ENCODE results near the gene TM2D1.

TM2D1 gene

DNA sequence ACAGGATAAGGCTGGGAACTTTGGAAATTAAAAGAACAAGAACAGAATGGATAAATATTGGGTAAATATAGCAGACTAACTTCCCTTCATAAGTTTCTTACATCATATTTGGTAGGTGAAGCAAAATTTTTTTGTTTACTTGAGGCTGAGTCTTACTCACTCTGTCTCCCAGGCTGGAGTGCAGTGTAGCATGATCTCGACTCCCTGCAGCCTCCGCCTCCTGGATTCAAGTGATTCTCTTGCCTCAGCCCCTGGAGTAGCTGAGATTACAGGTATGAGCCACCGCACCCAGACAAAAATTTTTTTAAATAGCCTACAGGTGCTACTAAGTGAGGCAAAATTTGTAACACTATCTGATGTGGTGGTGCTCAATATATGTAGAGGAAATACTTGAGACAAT is 50.7 kb downstream of the TM2D1 start:
- TF ChIP-seq FOXK2 (IDR thresholded peaks at IDR 0.05) = no peak
- TF ChIP-seq BHLHE40 (IDR thresholded peaks at IDR 0.05; ENCODE audit: borderline replicate concordance) = no peak
- no peak for TF ChIP-seq ARNT (IDR thresholded peaks at IDR 0.05)
- TF ChIP-seq FOXA1 (IDR thresholded peaks at IDR 0.05) = no peak
- TF ChIP-seq SP1 (IDR thresholded peaks at IDR 0.05) = no peak
- no peak for TF ChIP-seq ELF4 (IDR thresholded peaks at IDR 0.05)
- TF ChIP-seq LEF1 (IDR thresholded peaks at IDR 0.05; ENCODE audit: borderline replicate concordance) = no peak
- no peak for TF ChIP-seq PKNOX1 (IDR thresholded peaks at IDR 0.05)
- no peak for TF ChIP-seq L3MBTL2 (conservative IDR thresholded peaks at IDR 0.05)
- ChIA-PET POLR2A (no interaction called here), CTCF (interaction anchor here (0.6 kb wide), 1 partner anchor 613 kb away, joined by 7 read pairs; no protein-coding TSS in a partner anchor)
- DNase-seq (ENCODE audit: extremely low spot score) = no peak

GRCh38 chr1:61672376-61672775 is 52.6 kb downstream of the TM2D1 start:
- ChIA-PET POLR2A (no interaction called here), CTCF (interaction anchor here (0.6 kb wide), 1 partner anchor 11 kb away, joined by 4 read pairs; no protein-coding TSS in a partner anchor)
- DNase-seq (ENCODE audit: extremely low spot score) = no peak
- TF ChIP-seq CTBP1 (IDR thresholded peaks at IDR 0.05; ENCODE audit: borderline replicate concordance) (no peak), LEF1 (IDR thresholded peaks at IDR 0.05; ENCODE audit: borderline replicate concordance) (no peak), PKNOX1 (IDR thresholded peaks at IDR 0.05) (no peak), NFRKB (IDR thresholded peaks at IDR 0.05) (no peak), ELF4 (IDR thresholded peaks at IDR 0.05) (no peak), L3MBTL2 (conservative IDR thresholded peaks at IDR 0.05) (no peak), FOXK2 (IDR thresholded peaks at IDR 0.05) (no peak), BHLHE40 (IDR thresholded peaks at IDR 0.05; ENCODE audit: borderline replicate concordance) (no peak), HDGF (IDR thresholded peaks at IDR 0.05; ENCODE audit: borderline replicate concordance) (no peak), SUZ12 (IDR thresholded peaks at IDR 0.05) (no peak), ARNT (IDR thresholded peaks at IDR 0.05) (no peak), TARDBP (IDR thresholded peaks at IDR 0.05) (no peak), FOXA1 (IDR thresholded peaks at IDR 0.05) (no peak), SP1 (IDR thresholded peaks at IDR 0.05) (no peak), ZNF384 (IDR thresholded peaks at IDR 0.05) (no peak)

GRCh38 chr1:61670445-61670844 is 54.5 kb downstream of the TM2D1 start:
- TF ChIP-seq SP1 (IDR thresholded peaks at IDR 0.05) (no peak), LEF1 (IDR thresholded peaks at IDR 0.05; ENCODE audit: borderline replicate concordance) (no peak)
- ChIA-PET POLR2A (no interaction called here), CTCF (no interaction called here)
- no peak for DNase-seq (ENCODE audit: extremely low spot score)

GRCh38 chr1:61670016-61670415 is 54.9 kb downstream of the TM2D1 start:
- DNase-seq (ENCODE audit: extremely low spot score) = no peak
- ChIA-PET POLR2A (no interaction called here), CTCF (no interaction called here)
- TF ChIP-seq SP1 (IDR thresholded peaks at IDR 0.05) = no peak

- ChIA-PET CTCF (no interaction called here), POLR2A (no interaction called here)
- TF ChIP-seq SUZ12 (IDR thresholded peaks at IDR 0.05) (no peak), HDGF (IDR thresholded peaks at IDR 0.05; ENCODE audit: borderline replicate concordance) (no peak), SP1 (IDR thresholded peaks at IDR 0.05) (no peak), ARNT (IDR thresholded peaks at IDR 0.05) (no peak), ELF4 (IDR thresholded peaks at IDR 0.05) (no peak), LEF1 (IDR thresholded peaks at IDR 0.05; ENCODE audit: borderline replicate concordance) (no peak), FOXK2 (IDR thresholded peaks at IDR 0.05) (no peak), CTBP1 (IDR thresholded peaks at IDR 0.05; ENCODE audit: borderline replicate concordance) (no peak), L3MBTL2 (conservative IDR thresholded peaks at IDR 0.05) (no peak), FOXM1 (IDR thresholded peaks at IDR 0.05; ENCODE audit: borderline replicate concordance) (no peak)
- no peak for DNase-seq (ENCODE audit: extremely low spot score)
These were observed 65.9 kb downstream of the TM2D1 start for GRCh38 chr1:61659061-61659460.

- TF ChIP-seq ARNT (IDR thresholded peaks at IDR 0.05) (no peak), NFRKB (IDR thresholded peaks at IDR 0.05) (no peak), SP1 (IDR thresholded peaks at IDR 0.05) (no peak), CTBP1 (IDR thresholded peaks at IDR 0.05; ENCODE audit: borderline replicate concordance) (no peak), FOXM1 (IDR thresholded peaks at IDR 0.05; ENCODE audit: borderline replicate concordance) (no peak), HDGF (IDR thresholded peaks at IDR 0.05; ENCODE audit: borderline replicate concordance) (no peak), ELF4 (IDR thresholded peaks at IDR 0.05) (no peak), L3MBTL2 (conservative IDR thresholded peaks at IDR 0.05) (no peak), ZNF384 (IDR thresholded peaks at IDR 0.05) (no peak), FOXA1 (IDR thresholded peaks at IDR 0.05) (no peak), TARDBP (IDR thresholded peaks at IDR 0.05) (no peak), FOXK2 (IDR thresholded peaks at IDR 0.05) (no peak), PKNOX1 (IDR thresholded peaks at IDR 0.05) (no peak)
- POLR2A ChIA-PET = no interaction called here
- DNase-seq (ENCODE audit: extremely low spot score) = no peak
- CTCF ChIA-PET = interaction anchor here (1.0 kb wide), 1 partner anchor 10 kb away, joined by 5 read pairs; no protein-coding TSS in a partner anchor
These were observed 69.5 kb downstream of the TM2D1 start for GRCh38 chr1:61655453-61655852.

DNA sequence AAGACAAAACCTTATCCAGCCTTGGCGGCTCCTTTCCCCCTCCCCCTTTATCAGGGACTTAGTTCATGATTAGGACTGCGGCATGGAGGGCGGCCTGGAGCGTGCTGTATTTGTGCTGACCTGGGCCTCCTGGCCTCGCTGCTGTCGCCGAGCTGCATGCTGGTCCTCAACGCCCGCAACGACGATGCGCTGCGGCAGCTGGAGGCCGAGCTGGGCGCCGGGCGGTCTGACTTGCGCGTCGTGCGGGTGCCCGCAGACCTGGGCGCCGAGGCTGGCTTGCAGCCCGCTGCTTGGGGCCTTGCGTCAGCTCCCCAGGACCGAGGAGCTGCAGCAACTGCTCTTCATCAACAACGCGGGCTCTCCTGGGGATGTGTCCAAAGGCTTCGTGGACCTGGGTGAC is 70.9 kb downstream of the TM2D1 start:
- TF ChIP-seq LEF1 (IDR thresholded peaks at IDR 0.05; ENCODE audit: borderline replicate concordance) (no peak), ELF4 (IDR thresholded peaks at IDR 0.05) (no peak)
- ChIA-PET POLR2A (no interaction called here), CTCF (no interaction called here)
- DNase-seq (ENCODE audit: extremely low spot score) = no peak

Data from HEK293T (cell line).